Stimulated activated CD4-positive, alpha-beta T cell treated with anti-CD3 and anti-CD28 coated beads, Interleukin-4, amount 100 ng/mL, for 48 hours (primary cell): Measurements from ENCODE around the gene PHLDB3.
A peak's percentile ranks its signal among the peaks of the same experiment; 100 is the strongest.

Source experiments
- DNase-seq, 2 donors: peaks; one replicate each; pipeline ENCODE4 v3.0.0-alpha.2; 2020; ENCODE audit warnings: low read depth in 2 of 2

Gene PHLDB3

GRCh38 chr19:43468354-43469159 lies 36.0 kb downstream of the PHLDB3 start:
- no peak for DNase-seq

GRCh38 chr19:43467730-43468129 lies 36.8 kb downstream of the PHLDB3 start:
- DNase-seq: no peak

- no peak for DNase-seq
These were observed 37.3 kb downstream of the PHLDB3 start for GRCh38 chr19:43467276-43467675.

- DNase-seq: no peak
These were observed 37.8 kb downstream of the PHLDB3 start for GRCh38 chr19:43466793-43467192.

- DNase-seq: no peak
These were observed 39.0 kb downstream of the PHLDB3 start, which contains the start of gene LYPD3 for GRCh38 chr19:43465468-43466120. TSS of gene LYPD3 (minus strand) at chr19:43465608. CDS start at chr19:43465571, 37 bp downstream.

- DNase-seq: peak; percentile 59 to 68
These were observed 40.3 kb downstream of the PHLDB3 start for GRCh38 chr19:43464134-43464775.

- peak; percentile 99 to 100 for DNase-seq
These were observed 41.0 kb downstream of the PHLDB3 start for GRCh38 chr19:43463381-43464133.

- no peak for DNase-seq
These were observed 41.7 kb downstream of the PHLDB3 start for GRCh38 chr19:43462785-43463380.

GRCh38 chr19:43462383-43462782 lies 42.2 kb downstream of the PHLDB3 start:
- DNase-seq: no peak

GRCh38 chr19:43461303-43461702 lies 43.2 kb downstream of the PHLDB3 start:
- DNase-seq: no peak

- DNase-seq: no peak
These were observed 44.1 kb downstream of the PHLDB3 start for GRCh38 chr19:43460362-43461016.

GRCh38 chr19:43457809-43458208 lies 46.7 kb downstream of the PHLDB3 start:
- DNase-seq: no peak

GRCh38 chr19:43455321-43456113 lies 49.0 kb downstream of the PHLDB3 start:
- DNase-seq: no peak

GRCh38 chr19:43454031-43454430 lies 50.5 kb downstream of the PHLDB3 start:
- no peak for DNase-seq

GRCh38 chr19:43452582-43452981 lies 52.0 kb downstream of the PHLDB3 start:
- no peak for DNase-seq

- no peak for DNase-seq
These were observed 54.0 kb downstream of the PHLDB3 start for GRCh38 chr19:43450545-43450997.

- no peak for DNase-seq
These were observed 56.9 kb downstream of the PHLDB3 start for GRCh38 chr19:43447655-43448054.

GRCh38 chr19:43446746-43447489 lies 57.6 kb downstream of the PHLDB3 start:
- peak; percentile 60 to 65 for DNase-seq

GRCh38 chr19:43445426-43445825 lies 59.1 kb downstream of the PHLDB3 start:
- DNase-seq: no peak
